GM18907 (cell line): ENCODE results near the gene ADO.
A peak's percentile ranks its signal among the peaks of the same experiment; 100 is the strongest.
"Not testable (repeated sequence)": the region's sequence is repeated elsewhere in the genome, so short reads cannot be mapped to it uniquely, and the experiment has no call there.

ENCODE experiments used
- ATAC-seq: cut with Tn5 transposase; IDR thresholded peaks from one replicate; pipeline ENCODE4 v1.9.1; 2021; ENCODE audit warnings: mild to moderate bottlenecking, moderate library complexity; ENCODE audit not compliant: unreplicated experiment

Gene ADO

GRCh38 chr10:62804356-62805230 lies at the start of gene ADO:
Gene ADO, plus strand, starts transcription at chr10:62804720. Its CDS starts 340 bp downstream, at chr10:62805060.
- ATAC-seq = peak; percentile 94

- ATAC-seq = no peak
Observed at GRCh38 chr10:62754963-62755362, 49.6 kb upstream of the ADO start.

- no peak for ATAC-seq
Observed at GRCh38 chr10:62755662-62756653, 48.6 kb upstream of the ADO start.

GRCh38 chr10:62759599-62760175 lies 44.8 kb upstream of the ADO start:
- ATAC-seq = no peak

GRCh38 chr10:62760401-62760800 lies 44.1 kb upstream of the ADO start:
- no peak for ATAC-seq

GRCh38 chr10:62761115-62761514 lies 43.4 kb upstream of the ADO start:
- ATAC-seq = no peak

- ATAC-seq = no peak
Observed at GRCh38 chr10:62763155-62763554, 41.4 kb upstream of the ADO start.

GRCh38 chr10:62764011-62764410 lies 40.5 kb upstream of the ADO start:
- ATAC-seq = no peak

GRCh38 chr10:62765726-62766125 lies 38.8 kb upstream of the ADO start:
- ATAC-seq = no peak

- no peak for ATAC-seq
Observed at GRCh38 chr10:62766386-62766785, 38.1 kb upstream of the ADO start.

- ATAC-seq = peak; percentile 79
Observed at GRCh38 chr10:62769574-62770242, 34.8 kb upstream of the ADO start.

GRCh38 chr10:62772186-62772974 lies 32.1 kb upstream of the ADO start:
- no peak for ATAC-seq

- peak; percentile 69 for ATAC-seq
Observed at GRCh38 chr10:62778125-62778524, 26.4 kb upstream of the ADO start.

- ATAC-seq = peak; percentile 94
Observed at GRCh38 chr10:62779487-62780248, 24.9 kb upstream of the ADO start.

GRCh38 chr10:62784537-62784936 lies 20.0 kb upstream of the ADO start:
- ATAC-seq = not testable (repeated sequence)

- ATAC-seq = not testable (repeated sequence)
Observed at GRCh38 chr10:62788285-62788684, 16.2 kb upstream of the ADO start.

GRCh38 chr10:62788861-62789467 lies 15.6 kb upstream of the ADO start:
- ATAC-seq = no peak

- no peak for ATAC-seq
Observed at GRCh38 chr10:62790019-62790555, 14.4 kb upstream of the ADO start.
